ENCODE data around the gene TYRO3.
"Not testable (repeated sequence)": the region's sequence is repeated elsewhere in the genome, so short reads cannot be mapped to it uniquely, and the experiment has no call there.

TYRO3 gene

DNA sequence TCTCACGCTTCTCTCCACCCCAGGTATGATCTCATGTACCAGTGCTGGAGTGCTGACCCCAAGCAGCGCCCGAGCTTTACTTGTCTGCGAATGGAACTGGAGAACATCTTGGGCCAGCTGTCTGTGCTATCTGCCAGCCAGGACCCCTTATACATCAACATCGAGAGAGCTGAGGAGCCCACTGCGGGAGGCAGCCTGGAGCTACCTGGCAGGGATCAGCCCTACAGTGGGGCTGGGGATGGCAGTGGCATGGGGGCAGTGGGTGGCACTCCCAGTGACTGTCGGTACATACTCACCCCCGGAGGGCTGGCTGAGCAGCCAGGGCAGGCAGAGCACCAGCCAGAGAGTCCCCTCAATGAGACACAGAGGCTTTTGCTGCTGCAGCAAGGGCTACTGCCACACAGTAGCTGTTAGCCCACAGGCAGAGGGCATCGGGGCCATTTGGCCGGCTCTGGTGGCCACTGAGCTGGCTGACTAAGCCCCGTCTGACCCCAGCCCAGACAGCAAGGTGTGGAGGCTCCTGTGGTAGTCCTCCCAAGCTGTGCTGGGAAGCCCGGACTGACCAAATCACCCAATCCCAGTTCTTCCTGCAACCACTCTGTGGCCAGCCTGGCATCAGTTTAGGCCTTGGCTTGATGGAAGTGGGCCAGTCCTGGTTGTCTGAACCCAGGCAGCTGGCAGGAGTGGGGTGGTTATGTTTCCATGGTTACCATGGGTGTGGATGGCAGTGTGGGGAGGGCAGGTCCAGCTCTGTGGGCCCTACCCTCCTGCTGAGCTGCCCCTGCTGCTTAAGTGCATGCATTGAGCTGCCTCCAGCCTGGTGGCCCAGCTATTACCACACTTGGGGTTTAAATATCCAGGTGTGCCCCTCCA lies 19.1 kb downstream of the TYRO3 start:
- no peak for DNase-seq

DNA sequence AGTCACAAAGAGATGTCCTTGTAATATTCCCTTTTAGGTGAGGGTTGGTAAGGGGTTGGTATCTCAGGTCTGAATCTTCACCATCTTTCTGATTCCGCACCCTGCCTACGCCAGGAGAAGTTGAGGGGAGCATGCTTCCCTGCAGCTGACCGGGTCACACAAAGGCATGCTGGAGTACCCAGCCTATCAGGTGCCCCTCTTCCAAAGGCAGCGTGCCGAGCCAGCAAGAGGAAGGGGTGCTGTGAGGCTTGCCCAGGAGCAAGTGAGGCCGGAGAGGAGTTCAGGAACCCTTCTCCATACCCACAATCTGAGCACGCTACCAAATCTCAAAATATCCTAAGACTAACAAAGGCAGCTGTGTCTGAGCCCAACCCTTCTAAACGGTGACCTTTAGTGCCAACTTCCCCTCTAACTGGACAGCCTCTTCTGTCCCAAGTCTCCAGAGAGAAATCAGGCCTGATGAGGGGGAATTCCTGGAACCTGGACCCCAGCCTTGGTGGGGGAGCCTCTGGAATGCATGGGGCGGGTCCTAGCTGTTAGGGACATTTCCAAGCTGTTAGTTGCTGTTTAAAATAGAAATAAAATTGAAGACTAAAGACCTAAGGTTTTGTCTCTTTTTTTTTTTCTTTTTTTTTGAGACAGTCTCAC lies 19.8 kb downstream of the TYRO3 start:
- no peak for DNase-seq

DNA sequence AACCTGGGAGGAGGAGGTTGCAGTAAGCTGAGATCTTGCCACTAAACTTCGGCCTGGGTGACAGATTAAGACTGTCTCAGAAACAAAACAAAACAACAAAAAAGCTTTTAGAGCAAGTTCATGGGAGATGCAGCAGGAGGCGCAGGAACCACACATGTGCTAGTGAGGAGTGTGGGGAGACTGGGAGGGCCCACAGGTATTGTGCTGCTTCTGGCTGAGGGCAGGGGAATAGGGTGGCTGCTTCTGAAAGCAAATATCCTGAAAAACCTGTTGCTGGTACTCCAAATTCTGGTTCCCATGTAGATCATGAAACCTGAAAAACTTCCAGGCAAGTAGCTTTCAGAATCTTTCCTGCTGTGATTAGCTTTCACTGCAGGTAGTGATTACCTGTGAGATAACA lies 22.1 kb downstream of the TYRO3 start:
- no peak for DNase-seq

DNA sequence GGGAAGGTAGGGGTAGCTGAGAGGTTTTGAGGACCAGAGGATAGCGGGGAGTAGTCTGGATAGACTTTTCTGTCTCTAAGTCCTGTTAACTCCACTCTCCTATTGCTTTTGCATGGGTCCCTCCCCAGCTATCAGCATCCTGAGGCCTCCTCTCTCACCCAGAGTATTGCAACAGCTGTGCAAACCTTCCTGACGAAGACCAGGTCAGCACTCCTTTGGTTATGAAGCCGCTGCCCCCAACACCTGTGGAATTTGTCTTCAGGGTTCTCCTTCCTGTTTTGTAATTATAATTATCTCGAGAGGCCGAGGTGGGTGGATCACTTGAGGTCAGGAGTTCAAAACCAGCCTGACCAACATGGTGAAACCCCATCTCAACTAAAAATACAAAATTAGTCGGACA lies 24.8 kb downstream of the TYRO3 start:
- DNase-seq, result no peak

DNA sequence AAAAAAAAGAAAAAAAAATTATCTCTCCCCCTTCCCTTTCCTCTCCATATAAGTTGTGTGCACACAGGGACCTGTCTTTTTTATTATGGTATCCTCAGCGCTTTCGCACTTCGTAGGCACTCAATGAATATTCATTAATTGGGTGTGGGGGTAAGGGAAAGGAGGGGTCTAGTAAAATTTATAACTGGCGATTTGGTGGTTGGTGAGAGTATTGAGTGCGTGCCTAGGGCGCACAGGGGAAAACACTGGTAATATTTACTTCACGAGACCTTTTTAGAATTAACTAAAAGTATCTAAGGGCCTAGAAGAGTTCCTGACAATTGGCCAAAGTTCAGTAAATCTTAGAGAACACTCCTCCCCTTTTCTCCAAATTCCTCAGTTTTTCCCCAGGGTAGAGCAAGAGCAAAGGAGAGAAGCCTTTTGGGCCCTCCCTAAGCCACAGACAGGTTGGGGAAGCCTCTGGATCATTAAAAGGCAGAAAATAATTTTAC lies 25.7 kb downstream of the TYRO3 start:
- no peak for DNase-seq

DNA sequence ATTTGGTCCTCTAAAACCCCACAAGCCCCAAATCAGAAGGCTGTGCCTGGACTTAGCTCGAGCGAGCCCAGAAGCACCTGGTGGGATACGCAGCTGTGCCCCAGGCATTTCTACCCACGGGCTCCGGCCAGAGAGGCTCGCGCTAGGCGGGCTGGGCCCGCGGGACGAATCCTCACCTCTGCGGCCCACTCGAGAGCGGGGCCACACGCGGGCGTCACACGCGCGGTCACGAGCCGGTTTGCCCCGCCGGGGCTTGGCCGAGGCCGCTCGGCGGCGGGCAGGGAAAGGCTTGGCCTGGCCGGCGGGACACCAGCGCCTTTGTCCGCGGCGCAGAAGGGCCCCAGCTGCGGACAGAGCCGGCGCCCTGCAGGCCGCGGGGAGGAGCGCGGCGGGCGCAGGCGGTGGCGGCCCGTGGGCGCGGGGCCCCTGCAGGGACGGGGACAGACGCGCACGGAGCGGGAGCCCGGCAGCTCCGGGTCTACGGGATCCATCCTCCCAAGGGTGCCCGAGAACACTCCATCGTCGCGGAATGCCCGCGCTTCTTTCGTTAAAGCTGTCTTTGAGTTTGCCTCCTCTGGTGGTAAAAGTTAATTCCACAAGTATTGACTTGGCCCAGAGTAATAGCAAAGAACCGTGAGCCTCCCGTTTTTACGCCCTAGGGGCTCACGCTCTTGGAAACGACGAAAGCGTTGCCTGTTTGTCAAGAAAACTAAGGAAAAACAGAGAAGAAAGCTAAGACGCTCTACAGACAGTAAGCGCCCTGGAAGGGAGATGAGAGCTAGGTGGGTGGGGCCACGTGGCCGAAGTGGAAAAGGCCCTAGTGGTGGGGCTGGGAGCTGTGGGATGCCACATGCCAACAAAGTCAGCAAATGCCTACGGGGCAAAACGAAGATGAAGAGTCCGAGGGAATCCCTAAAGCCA lies 26.4 kb downstream of the TYRO3 start:
- peak; percentile 49 for DNase-seq

DNA sequence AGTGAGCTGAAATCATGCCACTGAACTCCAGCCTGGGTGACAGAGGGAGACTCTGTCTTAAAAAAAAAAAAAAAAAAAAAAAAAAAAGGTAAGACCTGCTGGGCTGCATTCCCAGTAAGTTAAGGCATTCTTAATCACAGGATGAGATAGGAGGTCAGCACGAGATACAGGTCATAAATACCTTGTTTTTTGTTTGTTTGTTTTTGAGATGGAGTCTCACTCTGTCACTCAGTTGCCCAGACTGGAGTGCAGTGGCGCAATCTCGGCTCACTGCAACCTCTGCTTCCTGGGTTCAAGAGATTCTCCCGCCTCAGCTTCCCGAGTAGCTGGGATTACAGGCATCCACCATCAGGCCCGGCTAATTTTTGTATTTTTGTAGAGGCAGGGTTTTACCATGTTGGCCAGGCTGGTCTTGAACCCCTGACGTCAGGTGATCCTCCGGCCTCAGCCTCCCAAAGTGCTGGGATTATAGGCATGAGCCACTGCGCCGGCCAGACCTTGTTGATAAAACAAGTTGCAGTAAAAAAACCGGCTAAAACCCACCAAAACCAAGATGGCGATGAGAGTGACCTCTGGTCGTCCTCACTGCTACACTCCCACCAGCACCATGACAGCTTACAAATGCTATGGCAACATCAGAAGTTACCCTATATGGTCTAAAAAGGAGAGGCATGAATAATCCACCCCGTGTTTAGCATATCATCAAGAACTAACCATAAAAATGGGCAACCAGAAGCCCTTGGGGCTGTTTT lies 27.7 kb downstream of the TYRO3 start:
- DNase-seq, result not testable (repeated sequence)

DNA sequence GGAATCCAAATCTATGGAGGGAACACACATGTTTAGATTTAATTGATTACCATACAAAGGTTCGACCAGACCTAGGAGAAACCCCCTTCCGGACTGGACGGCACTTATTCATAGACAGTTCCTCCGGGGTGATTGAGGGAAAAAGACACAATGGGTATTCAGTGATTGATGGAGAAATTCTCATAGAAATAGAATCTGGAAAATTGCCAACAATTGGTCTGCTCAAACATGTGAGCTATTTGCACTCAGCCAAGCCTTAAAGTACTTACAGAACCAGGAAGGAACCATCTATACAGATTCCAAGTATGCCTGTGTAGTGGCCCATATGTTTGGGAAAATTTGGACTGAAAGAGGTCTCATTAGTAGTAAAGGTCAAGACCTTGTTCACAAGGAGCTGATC lies 30.0 kb downstream of the TYRO3 start:
- DNase-seq, result not testable (repeated sequence)

DNA sequence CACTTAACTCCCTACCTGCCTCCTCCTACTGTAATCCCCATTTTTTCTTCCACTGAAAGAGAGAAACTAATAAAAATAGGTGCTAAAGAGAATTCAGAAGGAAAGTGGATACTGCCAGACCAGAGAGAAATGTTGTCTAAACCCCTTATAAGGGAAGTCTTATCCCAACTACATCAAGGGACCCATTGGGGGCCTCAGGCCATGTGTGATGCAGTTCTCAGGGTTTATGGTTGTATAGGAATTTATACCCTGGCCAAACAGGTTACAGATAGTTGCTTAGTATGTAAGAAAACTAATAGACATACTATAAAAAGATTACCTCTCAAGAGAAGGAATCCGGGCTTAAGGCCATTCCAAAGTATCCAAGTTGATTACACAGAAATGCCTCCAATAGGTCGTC lies 30.6 kb downstream of the TYRO3 start:
- not testable (repeated sequence) for DNase-seq

DNA sequence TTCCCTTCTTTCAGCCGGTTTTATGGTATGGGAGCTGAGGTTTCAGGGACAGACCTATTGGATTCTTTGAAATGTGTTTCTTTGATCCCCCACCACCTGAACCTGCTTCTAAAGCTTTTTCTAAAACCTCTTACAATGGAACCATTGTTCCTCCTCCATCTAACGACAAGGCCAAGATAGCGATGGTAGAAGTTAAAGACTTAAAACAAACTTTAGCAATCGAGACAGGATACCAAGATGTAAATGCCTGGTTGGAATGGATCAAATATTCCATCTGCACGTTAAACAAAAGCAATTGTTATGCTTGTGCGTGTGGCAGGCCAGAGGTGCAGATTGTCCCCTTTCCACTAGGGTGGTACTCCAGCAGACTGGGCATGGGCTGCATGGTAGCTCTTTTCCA lies 32.2 kb downstream of the TYRO3 start:
- DNase-seq, result not testable (repeated sequence)

DNA sequence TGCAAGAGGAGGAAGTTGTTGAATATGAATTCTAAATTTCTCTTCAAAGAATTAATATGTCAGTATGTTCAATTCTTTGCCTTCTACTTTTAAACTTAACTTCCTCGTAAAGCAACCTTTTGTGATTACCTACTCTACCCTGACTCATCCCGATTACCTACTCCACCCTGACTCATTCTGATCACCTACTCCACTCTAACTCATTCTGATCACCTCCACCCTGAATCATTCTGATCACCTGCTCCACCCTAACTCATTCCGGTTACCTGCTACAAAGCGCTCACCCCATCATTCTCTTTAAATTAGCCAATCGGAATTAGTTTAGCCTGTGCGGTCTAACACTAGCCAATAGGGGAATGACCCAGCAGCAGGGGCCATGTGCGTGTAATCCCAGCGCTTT lies 33.7 kb downstream of the TYRO3 start:
- not testable (repeated sequence) for DNase-seq

DNA sequence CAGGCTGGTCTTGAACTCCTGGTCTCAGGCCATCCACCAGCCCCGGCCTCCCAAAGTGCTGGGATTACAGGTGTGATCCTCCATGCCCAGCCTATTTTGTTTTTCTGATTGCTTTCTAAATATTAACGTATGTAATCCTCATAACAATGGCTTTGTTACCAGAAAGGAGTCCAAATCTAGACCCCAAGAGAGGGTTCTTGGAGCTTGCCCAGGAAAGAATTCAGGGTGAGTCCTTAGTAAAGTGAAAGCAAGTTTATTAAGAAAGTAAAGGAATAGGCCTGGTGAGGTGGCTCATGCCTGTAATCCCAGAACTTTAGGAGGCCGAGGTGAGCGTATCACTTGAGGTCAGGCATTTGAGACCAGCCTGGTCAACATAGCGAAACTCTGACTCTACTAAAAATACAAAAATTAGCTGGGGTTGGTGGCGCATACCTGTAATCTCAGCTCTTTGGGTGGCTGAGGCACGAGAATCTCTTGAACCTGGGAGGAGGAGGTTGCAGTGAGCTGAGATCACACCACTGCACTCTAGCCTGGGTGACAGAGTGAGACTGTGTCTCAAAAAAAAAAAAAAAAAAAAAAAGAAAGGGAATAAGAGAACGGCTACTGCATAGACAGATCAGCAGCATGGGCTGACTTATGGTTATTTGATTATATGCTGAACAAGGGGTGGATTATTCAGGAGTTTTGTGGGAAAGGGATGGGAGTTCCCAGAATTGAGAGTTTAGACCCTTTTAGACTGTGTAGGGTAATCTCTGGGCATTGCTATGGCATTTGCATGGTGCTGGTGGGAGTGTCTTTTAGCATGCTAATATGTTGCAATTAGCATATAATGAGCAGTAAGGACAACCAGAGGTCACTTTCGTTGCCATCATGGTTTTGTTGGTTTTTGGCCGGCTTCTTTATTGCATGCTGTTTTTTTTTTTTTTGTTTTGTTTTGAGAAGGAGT lies 36.1 kb downstream of the TYRO3 start:
- no peak for DNase-seq

DNA sequence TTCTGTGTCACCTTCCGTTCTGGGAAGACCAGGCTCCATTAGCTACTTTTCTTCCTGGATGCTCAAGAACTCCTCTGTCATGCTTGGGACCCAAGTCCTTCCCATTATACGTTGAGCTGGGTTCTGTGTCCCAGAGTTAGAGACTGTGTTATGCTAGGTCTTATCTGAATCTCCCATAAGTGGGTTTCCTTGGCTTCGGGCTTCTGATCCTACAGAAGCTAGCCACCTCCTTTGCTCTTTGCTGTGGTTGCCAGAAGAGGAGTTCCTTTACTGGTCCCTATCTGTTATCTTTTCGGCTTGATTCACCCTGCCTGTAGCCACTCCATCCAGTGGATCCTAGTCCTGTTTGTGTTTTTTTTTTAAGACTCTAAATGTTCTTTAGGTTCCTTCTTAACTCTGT lies 38.0 kb downstream of the TYRO3 start:
- DNase-seq, result no peak

DNA sequence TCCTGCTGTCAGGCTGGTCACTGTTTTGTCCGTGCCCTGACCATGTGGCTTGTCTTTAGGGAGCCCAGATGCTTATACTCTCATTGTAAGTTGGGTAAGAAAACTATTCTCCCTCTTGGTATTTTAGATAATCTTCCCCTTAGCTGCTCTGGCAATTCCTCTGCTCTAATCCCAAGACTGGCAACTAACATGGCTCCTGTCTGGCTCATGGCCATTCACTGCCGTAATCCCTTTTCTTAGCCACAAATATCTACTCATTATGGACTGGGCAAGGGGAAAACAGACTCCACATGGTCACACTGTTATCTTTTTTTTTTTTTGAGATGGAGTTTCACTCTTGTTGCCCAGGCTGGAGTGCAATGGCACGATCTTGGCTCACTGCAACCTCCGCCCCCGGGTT lies 38.8 kb downstream of the TYRO3 start:
- DNase-seq, result no peak

DNA sequence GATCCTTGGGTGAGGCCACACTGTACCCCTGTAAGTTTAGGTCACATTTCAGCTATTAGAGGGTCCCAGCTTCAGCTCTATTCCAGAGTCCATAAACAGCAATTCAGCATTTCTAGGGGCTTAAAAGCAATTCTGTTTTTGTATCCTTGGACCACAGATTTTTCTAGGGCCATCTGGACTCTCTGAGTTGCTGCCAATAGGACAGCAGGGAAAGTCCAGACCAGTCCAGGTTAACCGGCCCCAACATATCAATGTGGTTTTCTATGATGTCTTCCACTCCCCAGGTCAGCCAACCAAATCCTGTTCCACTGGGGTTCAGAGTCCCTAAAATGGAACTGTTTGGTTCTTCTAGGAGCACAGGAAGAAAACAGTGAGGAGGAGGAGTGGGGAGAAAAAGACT lies 40.0 kb downstream of the TYRO3 start:
- DNase-seq, result no peak

DNA sequence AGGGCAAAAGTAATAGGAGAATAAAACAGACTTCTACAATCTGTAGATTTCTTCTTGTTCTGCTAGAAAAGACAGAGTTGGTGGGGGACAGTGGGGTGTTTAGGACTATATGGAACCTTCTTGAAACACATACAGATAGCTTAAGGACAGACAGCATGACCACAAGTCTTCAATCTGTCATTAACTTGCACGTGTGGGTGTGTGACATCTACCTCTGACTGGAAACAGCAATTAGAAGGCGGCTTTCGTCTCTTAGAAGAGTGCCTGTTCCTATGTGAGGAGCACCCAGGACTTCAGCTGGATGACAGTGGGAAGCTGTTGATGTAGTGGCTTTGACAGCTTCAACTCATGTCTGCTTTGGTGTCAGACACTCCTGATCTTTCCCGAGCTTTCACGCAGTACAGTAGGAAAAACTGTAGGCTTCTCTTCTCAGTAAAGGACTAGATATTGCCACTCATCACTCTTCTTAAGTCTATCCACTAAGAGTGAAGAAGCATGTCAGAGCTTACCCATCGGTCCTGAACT lies 44.5 kb downstream of the TYRO3 start:
- DNase-seq, result no peak

DNA sequence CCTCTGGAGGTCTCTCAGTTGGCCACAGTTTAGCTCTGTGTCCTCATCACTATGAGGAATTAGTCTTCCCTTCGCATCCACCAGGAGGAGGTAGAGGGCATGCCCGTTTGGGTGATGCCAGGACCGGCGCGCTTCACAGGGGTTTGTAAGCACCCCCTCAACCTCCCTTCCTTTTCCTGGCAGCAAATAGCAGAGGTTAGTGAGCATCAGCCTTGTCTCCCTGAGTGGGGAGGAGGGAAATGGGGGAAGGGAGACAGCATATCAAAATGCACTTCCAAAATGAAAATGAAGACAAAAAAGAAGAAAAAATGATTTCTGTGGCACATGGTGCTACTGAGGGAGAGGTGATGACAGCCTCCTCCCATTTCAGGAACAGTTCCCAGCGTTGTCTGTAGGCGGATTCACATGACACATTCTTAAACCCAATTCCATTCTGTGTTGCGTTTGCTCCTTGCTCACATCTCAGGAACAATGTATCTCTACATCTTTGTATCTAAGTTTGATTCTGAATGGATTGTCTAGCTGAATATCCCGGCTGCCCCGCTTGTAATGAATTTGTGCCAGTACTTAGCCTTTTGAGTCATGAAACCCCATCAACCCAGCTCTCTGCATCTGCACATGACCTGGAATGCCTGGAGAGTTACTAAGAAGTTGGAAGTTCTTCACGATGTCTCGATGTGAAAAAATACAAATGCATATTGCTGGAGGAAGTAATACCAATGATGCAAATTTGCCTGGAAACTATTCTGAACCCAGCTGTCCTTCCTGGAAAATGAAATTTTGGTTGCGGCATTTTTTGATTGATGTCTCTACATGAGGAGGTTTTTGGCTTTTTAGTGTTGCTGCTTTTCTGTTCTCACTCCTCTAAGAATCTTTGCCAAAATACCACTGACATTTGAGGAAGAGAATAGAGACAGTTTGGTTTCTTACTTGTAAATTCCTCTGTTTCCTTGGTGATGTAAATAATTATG lies 45.2 kb downstream of the TYRO3 start:
- peak; percentile 53 for DNase-seq

DNA sequence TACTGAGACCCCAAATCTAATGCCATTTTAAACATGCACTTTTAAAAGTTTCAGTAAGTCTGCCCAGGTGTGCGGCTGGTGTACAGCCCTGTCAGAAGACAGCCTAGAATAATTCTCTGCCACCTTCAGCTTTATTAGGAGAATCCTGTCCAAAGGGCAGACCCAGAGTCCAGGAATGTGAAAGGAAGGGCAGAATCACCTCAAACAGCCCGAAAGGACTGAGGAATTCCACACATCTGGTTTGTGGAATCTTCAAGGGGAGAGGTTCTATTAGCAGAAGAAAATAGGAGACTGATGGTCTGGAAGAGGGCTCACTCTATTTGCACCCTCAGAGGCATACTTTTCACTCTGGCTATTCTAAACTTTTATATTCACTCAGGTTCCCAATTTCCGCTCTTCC lies 46.6 kb downstream of the TYRO3 start:
- DNase-seq, result no peak

DNA sequence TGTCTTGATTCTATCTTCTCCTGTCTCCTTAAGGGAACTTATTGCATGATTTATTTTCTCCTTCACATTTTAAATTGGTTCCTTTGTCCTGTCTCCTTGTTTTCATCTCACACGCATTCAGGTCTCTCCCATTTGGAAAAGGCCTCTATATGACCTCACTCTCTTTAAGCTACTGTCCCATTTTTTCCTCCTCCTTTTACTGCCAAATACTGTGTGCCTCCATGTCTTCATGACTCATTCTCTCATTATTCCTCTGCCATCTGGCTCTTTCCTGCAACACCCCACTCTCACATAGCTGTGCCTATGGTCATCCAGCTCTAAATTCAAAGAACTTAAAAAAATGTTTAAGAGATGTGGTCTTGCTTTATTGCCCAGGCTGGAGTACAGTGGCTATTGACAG lies 48.0 kb downstream of the TYRO3 start:
- DNase-seq, result no peak

DNA sequence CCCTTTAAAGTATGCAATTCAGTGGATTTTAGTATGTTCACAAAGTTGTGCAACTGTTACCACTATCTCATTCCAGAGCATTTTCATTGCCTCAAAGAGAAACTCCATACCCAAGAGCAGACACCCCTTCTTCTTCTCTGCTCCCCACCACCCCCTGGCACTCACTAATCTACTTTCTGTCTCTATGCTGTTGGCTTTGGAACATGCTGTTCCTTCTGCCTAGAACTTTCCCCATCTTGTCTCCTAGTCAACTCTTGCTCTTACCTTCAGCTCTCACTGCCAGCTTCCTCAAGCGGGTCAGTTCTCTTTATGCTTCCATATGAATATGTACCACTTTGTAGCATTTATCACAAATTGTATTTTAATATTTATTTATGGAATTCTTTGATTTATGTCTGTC lies 50.1 kb downstream of the TYRO3 start:
- no peak for DNase-seq
